GM13976 (cell line): Measurements from ENCODE around the gene EPB41L4A.

ENCODE experiments used
- DNase-seq: peaks from one replicate; pipeline ENCODE4 v3.0.0; 2012; ENCODE audit warnings: low spot score
- in situ Hi-C: fragments of 300-500 bp; cut with MboI; formaldehyde crosslinking; loops from one replicate; pipeline ENCODE4 v1.12.0; 2022; ENCODE audit warnings: low sequenced_read_pairs, mixed read lengths, inconsistent platforms; ENCODE audit not compliant: unreplicated experiment
- TF ChIP-seq, protein P1 (sequence below): IDR thresholded peaks from 2 replicates; pipeline ENCODE4 v1.5.1; 2012; ENCODE audit warnings: borderline replicate concordance, mild to moderate bottlenecking; ENCODE audit not compliant: insufficient read depth; ENCODE audit errors: extremely low read depth, missing control alignments, control extremely low read depth

EPB41L4A gene

DNA sequence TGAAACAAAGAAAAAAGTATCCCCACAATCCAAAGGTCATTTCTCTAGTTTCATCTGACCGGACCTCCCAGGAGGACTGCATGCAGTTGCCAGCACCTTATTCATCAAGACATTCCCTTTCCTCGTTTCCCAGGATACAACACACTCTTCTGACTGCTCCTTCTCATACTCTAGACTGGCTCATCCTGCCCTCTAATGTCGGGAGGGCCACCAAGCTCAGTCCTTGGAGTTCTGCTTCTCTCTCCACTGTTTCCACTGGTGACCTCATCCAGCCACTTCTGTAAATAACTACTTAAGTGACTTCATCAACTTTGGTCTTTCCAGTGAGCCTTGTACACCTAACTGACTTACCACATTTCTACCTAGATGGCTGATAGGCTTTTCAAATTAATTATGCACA, 179.1 kb downstream of the EPB41L4A start:
- DNase-seq: no peak
- in situ Hi-C loops: no loop called here
- TF ChIP-seq, protein P1, sequence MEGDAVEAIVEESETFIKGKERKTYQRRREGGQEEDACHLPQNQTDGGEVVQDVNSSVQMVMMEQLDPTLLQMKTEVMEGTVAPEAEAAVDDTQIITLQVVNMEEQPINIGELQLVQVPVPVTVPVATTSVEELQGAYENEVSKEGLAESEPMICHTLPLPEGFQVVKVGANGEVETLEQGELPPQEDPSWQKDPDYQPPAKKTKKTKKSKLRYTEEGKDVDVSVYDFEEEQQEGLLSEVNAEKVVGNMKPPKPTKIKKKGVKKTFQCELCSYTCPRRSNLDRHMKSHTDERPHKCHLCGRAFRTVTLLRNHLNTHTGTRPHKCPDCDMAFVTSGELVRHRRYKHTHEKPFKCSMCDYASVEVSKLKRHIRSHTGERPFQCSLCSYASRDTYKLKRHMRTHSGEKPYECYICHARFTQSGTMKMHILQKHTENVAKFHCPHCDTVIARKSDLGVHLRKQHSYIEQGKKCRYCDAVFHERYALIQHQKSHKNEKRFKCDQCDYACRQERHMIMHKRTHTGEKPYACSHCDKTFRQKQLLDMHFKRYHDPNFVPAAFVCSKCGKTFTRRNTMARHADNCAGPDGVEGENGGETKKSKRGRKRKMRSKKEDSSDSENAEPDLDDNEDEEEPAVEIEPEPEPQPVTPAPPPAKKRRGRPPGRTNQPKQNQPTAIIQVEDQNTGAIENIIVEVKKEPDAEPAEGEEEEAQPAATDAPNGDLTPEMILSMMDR: no peak

DNA sequence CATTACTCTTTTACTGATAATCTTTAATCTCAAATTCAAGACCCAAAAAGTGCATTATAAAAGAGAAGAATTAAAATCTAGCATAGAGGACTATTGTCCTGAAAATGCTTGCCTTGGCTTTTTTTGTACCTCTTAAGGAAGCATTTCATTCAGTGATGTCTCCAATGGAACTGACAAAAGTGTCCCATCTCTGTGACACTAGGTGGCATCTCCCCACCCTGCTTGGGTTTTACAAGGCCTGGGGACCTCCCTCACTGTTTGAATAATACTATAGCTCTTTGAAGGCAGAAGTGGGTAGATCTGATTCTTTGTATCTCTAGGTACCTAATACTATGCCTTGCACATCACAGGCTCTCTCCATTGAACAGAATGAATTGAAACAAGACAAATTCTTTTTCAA, 180.6 kb downstream of the EPB41L4A start:
- in situ Hi-C loops: no loop called here
- DNase-seq: no peak
- TF ChIP-seq, protein P1: no peak

DNA sequence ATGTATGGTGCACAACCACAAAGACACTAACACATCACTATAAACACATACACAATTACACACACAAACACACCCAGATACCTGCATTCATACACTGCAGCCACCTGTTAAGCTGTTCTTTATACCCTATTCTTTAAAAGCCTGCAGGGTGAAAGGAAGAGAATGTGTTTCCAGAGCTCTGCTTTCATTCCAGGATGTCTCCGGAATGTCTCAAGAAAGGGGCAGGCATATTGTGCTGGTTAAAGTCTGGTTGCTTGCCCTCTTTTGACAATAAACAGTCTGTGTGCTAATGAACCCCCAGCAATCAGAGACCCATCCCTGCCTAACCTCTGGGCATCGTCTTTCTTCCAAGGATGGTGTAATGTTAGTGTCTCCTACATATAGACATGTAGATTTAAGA, 181.6 kb downstream of the EPB41L4A start:
- TF ChIP-seq, protein P1: no peak
- in situ Hi-C loops: no loop called here
- DNase-seq: no peak

DNA sequence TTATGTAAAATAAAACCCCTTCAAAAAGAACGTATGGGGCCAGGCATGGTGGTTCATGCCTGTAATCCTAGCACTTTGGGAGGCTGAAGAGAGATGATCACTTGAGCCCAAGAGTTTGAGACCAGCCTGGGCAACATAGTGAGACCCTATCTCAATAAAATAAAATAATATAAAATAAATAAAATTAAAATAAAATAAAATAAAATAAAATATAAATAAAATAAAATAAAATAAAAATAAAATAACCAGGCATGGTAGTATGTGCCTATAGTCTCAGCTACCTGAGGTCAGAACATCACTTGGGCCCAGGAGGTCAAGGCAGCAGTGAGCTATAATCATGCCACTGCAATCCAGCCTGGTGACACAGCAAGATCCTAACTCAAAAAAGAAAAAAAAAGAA, 185.1 kb downstream of the EPB41L4A start:
- TF ChIP-seq, protein P1: no peak
- no peak for DNase-seq
- in situ Hi-C loops: no loop called here

DNA sequence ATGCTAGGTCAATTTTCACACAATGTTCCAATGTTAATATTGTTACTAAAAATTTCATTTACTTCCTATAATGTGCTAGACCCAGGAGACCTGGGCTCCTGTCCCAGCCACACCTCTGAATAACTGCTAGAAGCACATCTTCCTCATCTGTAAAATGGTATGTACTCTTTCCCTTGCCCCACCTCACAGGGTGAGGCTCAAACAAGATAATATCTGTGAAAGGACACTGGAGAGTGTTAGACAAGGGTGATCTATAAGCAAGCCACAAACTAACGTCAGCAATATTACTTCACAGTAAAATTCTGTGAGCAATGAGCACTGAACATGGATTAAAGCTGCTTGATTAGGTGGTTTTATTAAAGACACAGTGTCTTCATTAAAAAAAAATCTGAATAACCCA, 186.4 kb downstream of the EPB41L4A start:
- no peak for DNase-seq
- TF ChIP-seq, protein P1: no peak
- in situ Hi-C loops: no loop called here

DNA sequence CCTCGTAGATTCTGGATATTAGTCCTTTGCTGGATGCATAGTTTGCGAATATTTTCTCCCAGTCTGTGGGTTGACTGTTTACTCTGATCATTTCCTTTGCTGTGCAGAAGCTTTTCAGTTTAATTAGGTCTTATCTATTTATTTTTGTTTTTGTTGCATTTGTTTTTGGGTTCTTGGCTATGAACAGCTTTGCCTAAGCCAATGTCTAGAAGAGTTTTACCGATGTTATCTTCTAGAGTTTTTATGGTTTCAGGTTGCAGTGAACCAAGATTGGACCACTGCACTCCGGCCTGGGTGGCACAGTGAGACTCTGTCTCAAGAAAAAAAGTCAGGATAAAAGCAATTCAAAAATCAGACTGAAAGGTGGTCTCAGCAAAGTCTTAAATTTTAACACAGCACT, 188.5 kb downstream of the EPB41L4A start:
- TF ChIP-seq, protein P1: no peak
- no peak for DNase-seq
- in situ Hi-C loops: no loop called here

DNA sequence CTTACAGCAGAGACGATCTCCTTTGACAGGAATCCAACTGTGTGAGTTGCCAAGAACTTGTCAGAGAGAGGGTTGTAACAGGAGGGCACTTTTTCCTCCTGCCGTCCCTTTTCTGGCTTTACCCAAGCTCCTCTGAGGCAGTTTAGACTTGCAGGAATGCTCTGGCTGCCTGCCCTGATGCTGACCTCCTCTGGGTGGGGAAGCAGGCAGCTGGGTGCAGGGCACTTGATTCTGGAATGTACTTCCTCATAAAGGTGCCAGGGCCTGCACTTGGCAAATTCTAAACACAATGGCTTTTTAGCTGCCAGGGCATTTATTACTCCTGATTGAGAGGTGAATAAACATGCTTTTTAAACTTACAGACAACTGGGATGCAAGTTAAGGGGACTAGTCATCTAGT, 190.4 kb downstream of the EPB41L4A start:
- TF ChIP-seq, protein P1: no peak
- in situ Hi-C loops: no loop called here
- no peak for DNase-seq
